BJ (cell line): ENCODE measurements around the gene APOL4. TPM values are rescaled to one million over a fixed set of nuclear protein-coding genes. Genes with fewer than 3 reads are reported as not detected.
A peak's percentile ranks its signal among the peaks of the same experiment; 100 is the strongest.

Experiments
- CTCF ChIA-PET: fragments of 350-600 bp; formaldehyde crosslinking; extraction: SDS; loops from one replicate; lab custom pipeline; 2021; ENCODE audit warnings: antibody characterized with exemption, inconsistent platforms; lab: Yijun Ruan, JAX
- POLR2A ChIA-PET: fragments of 300-600 bp; sonication (Branson Sonifier 250); formaldehyde crosslinking; extraction: SDS; loops from one replicate; lab custom pipeline; 2021; ENCODE audit warnings: antibody characterized with exemption; lab: Charles Lee
- DNase-seq: peaks from one replicate; pipeline ENCODE4 v3.0.0-alpha.2; 2011; ENCODE audit warnings: low read depth
- H3K27me3 ChIP-seq: 2 replicates; pipeline ENCODE4 v1.6.0; 2011; ENCODE audit warnings: low read length; ENCODE audit not compliant: control insufficient read depth, insufficient read depth
- H3K36me3 ChIP-seq: 2 replicates; pipeline ENCODE4 v1.5.1; 2011; ENCODE audit warnings: low read length; ENCODE audit not compliant: control insufficient read depth, insufficient read depth
- H3K4me3 ChIP-seq: 2 replicates; pipeline ENCODE4 v1.5.1; 2011; ENCODE audit warnings: low read depth, mild to moderate bottlenecking, control low read depth, low read length
- CTCF ChIP-seq: IDR thresholded peaks from 2 replicates; pipeline ENCODE4 v1.5.1; 2011; ENCODE audit warnings: low read depth, mild to moderate bottlenecking, control low read depth, inconsistent platforms, low read length, moderate library complexity; ENCODE audit not compliant: insufficient read depth
- polyA plus RNA-seq: library from polyadenylated mRNA; depleted of rRNA; stranded (reverse); fragments of >200 nt; gene quantifications from 2 replicates; pipeline ENCODE4 v1.2.3, GENCODE V29; 2011

The APOL4 gene
- polyA plus RNA-seq, 1 experiment = 0.16 TPM

- Histone ChIP-seq H3K4me3 (no peak overlapping the region), H3K36me3 (no peaks in the 10 kb centered on the region), H3K27me3 (peaks cover 1% of the 10 kb centered on the region; the same call in 1 of the 2 replicates)
- no peak for DNase-seq
- no peak for TF ChIP-seq CTCF
- CTCF ChIA-PET = interaction anchor here (0.9 to 9.1 kb wide), 16 partner anchors 8 to 830 kb away, joined by 3 to 166 read pairs (median 10); partner anchors contain the start of gene APOL3
- POLR2A ChIA-PET = no interaction called here
These were observed 20.7 kb downstream of the APOL4 start for GRCh38 chr22:36180928-36181327.

- POLR2A ChIA-PET = no interaction called here
- Histone ChIP-seq H3K36me3 (no peaks in the 10 kb centered on the region), H3K4me3 (no peak overlapping the region), H3K27me3 (peaks cover 1% of the 10 kb centered on the region; the same call in 1 of the 2 replicates)
- TF ChIP-seq CTCF = peak; percentile 93
- CTCF ChIA-PET = interaction anchor here (0.8 to 9.1 kb wide), 22 partner anchors 9 to 553 kb away, joined by 3 to 166 read pairs (median 7); partner anchors contain the start of genes APOL2 and APOL3
- no peak for DNase-seq
These were observed 21.4 kb downstream of the APOL4 start for GRCh38 chr22:36180038-36180880.

GRCh38 chr22:36177160-36177559 lies 24.4 kb downstream of the APOL4 start:
- H3K4me3 ChIP-seq = no peak overlapping the region
- no peaks in the 10 kb centered on the region; the same call in 1 of the 2 replicates for H3K27me3 ChIP-seq
- CTCF ChIA-PET = interaction anchor here (1.0 to 9.1 kb wide), 8 partner anchors 13 to 111 kb away, joined by 3 to 166 read pairs (median 4); no protein-coding TSS in a partner anchor
- POLR2A ChIA-PET = interaction anchor here (0.5 kb wide), 1 partner anchor 599 kb away, joined by 3 read pairs; the partner anchor contains the start of gene IFT27
- TF ChIP-seq CTCF = no peak
- DNase-seq = no peak
- H3K36me3 ChIP-seq = no peaks in the 10 kb centered on the region

- POLR2A ChIA-PET = no interaction called here
- DNase-seq = no peak
- CTCF ChIA-PET = interaction anchor here (1.0 to 9.1 kb wide), 3 partner anchors 12 to 31 kb away, joined by 3 to 166 read pairs (median 3); no protein-coding TSS in a partner anchor
- no peaks in the 10 kb centered on the region for H3K36me3 ChIP-seq
- 0 out of 2 replicates have a peak, but pooled peaks have one; percentile 1 for TF ChIP-seq CTCF
- H3K27me3 ChIP-seq = no peaks in the 10 kb centered on the region
- H3K4me3 ChIP-seq = no peak overlapping the region
These were observed 25.7 kb downstream of the APOL4 start for GRCh38 chr22:36175892-36176291.

GRCh38 chr22:36171941-36172340 lies 29.7 kb downstream of the APOL4 start:
- Histone ChIP-seq H3K27me3 (no peaks in the 10 kb centered on the region; the same call in none of the 2 replicates), H3K4me3 (no peak overlapping the region), H3K36me3 (no peaks in the 10 kb centered on the region)
- ChIA-PET CTCF (interaction anchor here (5.1 kb wide), 1 partner anchor 8 kb away, joined by 34 read pairs; no protein-coding TSS in a partner anchor), POLR2A (interaction anchor here (0.6 kb wide), 1 partner anchor 16 kb away, joined by 4 read pairs; no protein-coding TSS in a partner anchor)
- TF ChIP-seq CTCF = no peak
- no peak for DNase-seq
